GM23338 (cell line): Measurements from ENCODE around the gene ST6GALNAC4.

ENCODE experiments used
- CREB1 ChIP-seq: fragments of 250-450 bp; sonication (Bioruptor Pico); IDR thresholded peaks from 2 replicates; pipeline ENCODE4 v1.5.0; 2020; ENCODE audit warnings: low read depth, mild to moderate bottlenecking, moderate library complexity
- CTCF ChIP-seq, 2 experiments: fragments of 200-600 bp in 1 of 2; sonication (generic) in 1 of 2; conservative IDR thresholded peaks; 2 replicates each; pipeline versions ENCODE4 v1.5.1 to v1.6.1; 2016 to 2017; ENCODE audit warnings: antibody characterized with exemption in 2 of 2, low read depth in 2 of 2, mild to moderate bottlenecking in 2 of 2, moderate library complexity in 1 of 2
- EZH2 ChIP-seq: fragments of 200-600 bp; sonication (generic); IDR thresholded peaks from one replicate; pipeline ENCODE4 v1.8.0; 2017; ENCODE audit warnings: antibody characterized with exemption, mild to moderate bottlenecking, low read depth; ENCODE audit not compliant: unreplicated experiment
- EZH2phosphoT487 ChIP-seq: fragments of 200-600 bp; sonication (generic); IDR thresholded peaks from one replicate; pipeline ENCODE4 v1.8.1; 2018; ENCODE audit warnings: antibody characterized with exemption; ENCODE audit not compliant: unreplicated experiment
- JUNB ChIP-seq: IDR thresholded peaks from one replicate; pipeline ENCODE4 v1.6.1; 2016; ENCODE audit warnings: antibody characterized with exemption; ENCODE audit not compliant: unreplicated experiment
- NANOG ChIP-seq: IDR thresholded peaks from 2 replicates; pipeline ENCODE4 v1.6.1; 2016; ENCODE audit warnings: antibody characterized with exemption, borderline replicate concordance
- POLR2AphosphoS5 ChIP-seq: IDR thresholded peaks from 2 replicates; pipeline ENCODE4 v1.6.1; 2016; ENCODE audit warnings: antibody characterized with exemption, low read depth
- STAT1 ChIP-seq: IDR thresholded peaks from one replicate; pipeline ENCODE4 v1.6.1; 2016; ENCODE audit warnings: antibody characterized with exemption; ENCODE audit not compliant: unreplicated experiment
- ZNF331 ChIP-seq: fragments of 250-450 bp; sonication (Bioruptor Pico); IDR thresholded peaks from 2 replicates; pipeline ENCODE4 v1.5.0; 2020; ENCODE audit warnings: low read depth, mild to moderate bottlenecking, moderate library complexity
- TF ChIP-seq, protein P1 (sequence below): IDR thresholded peaks from one replicate; pipeline ENCODE4 v1.6.1; 2018; ENCODE audit warnings: antibody characterized with exemption; ENCODE audit not compliant: unreplicated experiment
- TF ChIP-seq, protein P2 (sequence below): IDR thresholded peaks from 2 replicates; pipeline ENCODE4 v1.6.1; 2016; ENCODE audit warnings: antibody characterized with exemption

DNA sequence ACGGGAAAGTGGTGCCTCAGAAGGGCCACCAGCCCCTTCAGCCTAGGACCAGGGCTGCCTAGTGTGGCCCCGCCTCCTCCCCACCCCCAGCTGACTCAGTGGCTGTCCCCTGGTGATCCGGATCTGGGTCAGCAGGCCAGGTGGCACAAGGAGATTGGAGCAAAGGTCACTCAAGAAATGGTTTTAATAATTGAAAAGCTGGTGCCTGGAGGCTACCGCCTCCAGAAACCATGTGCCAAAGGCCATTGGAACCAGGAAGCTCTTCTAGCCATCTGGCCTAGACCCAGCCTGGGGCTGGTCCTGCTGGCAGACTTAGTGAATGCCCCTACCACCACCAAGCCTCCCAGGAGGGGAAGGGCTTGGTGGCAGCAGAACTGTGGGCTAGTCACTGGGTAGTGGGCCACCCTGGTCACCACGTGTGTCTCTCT, 1.5 kb downstream of the ST6GALNAC4 start:
- TF ChIP-seq POLR2AphosphoS5, result no peak
- no peak for TF ChIP-seq CTCF (conservative IDR thresholded peaks at IDR 0.05; ENCODE audit: low read depth in 2 of 2)
- no peak for TF ChIP-seq EZH2
- TF ChIP-seq JUNB, result no peak
- TF ChIP-seq, protein P1, sequence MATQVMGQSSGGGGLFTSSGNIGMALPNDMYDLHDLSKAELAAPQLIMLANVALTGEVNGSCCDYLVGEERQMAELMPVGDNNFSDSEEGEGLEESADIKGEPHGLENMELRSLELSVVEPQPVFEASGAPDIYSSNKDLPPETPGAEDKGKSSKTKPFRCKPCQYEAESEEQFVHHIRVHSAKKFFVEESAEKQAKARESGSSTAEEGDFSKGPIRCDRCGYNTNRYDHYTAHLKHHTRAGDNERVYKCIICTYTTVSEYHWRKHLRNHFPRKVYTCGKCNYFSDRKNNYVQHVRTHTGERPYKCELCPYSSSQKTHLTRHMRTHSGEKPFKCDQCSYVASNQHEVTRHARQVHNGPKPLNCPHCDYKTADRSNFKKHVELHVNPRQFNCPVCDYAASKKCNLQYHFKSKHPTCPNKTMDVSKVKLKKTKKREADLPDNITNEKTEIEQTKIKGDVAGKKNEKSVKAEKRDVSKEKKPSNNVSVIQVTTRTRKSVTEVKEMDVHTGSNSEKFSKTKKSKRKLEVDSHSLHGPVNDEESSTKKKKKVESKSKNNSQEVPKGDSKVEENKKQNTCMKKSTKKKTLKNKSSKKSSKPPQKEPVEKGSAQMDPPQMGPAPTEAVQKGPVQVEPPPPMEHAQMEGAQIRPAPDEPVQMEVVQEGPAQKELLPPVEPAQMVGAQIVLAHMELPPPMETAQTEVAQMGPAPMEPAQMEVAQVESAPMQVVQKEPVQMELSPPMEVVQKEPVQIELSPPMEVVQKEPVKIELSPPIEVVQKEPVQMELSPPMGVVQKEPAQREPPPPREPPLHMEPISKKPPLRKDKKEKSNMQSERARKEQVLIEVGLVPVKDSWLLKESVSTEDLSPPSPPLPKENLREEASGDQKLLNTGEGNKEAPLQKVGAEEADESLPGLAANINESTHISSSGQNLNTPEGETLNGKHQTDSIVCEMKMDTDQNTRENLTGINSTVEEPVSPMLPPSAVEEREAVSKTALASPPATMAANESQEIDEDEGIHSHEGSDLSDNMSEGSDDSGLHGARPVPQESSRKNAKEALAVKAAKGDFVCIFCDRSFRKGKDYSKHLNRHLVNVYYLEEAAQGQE, result no peak
- no peak for TF ChIP-seq EZH2phosphoT487
- TF ChIP-seq CREB1, result no peak
- TF ChIP-seq, protein P2, sequence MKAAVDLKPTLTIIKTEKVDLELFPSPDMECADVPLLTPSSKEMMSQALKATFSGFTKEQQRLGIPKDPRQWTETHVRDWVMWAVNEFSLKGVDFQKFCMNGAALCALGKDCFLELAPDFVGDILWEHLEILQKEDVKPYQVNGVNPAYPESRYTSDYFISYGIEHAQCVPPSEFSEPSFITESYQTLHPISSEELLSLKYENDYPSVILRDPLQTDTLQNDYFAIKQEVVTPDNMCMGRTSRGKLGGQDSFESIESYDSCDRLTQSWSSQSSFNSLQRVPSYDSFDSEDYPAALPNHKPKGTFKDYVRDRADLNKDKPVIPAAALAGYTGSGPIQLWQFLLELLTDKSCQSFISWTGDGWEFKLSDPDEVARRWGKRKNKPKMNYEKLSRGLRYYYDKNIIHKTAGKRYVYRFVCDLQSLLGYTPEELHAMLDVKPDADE, result no peak
- TF ChIP-seq ZNF331 (CRISPR knock-in tag), result no peak
- no peak for TF ChIP-seq NANOG
- no peak for TF ChIP-seq STAT1
